Stimulated activated naive CD4-positive, alpha-beta T cell (primary cell): Measurements from ENCODE around the gene ANAPC2.

Experiments used
- DNase-seq, 6 experiments: peaks; one replicate each; lab custom pipeline; 2025; lab: John Stamatoyannopoulos, UW

ANAPC2 gene

GRCh38 chr9:137215196-137215986, 27.0 kb upstream of the ANAPC2 start:
- no peak for DNase-seq

- DNase-seq = no peak
These were observed 26.3 kb upstream of the ANAPC2 start for GRCh38 chr9:137214620-137215019.

GRCh38 chr9:137213160-137214060, 25.1 kb upstream of the ANAPC2 start:
- no peak for DNase-seq

GRCh38 chr9:137212520-137212919, 24.2 kb upstream of the ANAPC2 start:
- DNase-seq = no peak

DNA sequence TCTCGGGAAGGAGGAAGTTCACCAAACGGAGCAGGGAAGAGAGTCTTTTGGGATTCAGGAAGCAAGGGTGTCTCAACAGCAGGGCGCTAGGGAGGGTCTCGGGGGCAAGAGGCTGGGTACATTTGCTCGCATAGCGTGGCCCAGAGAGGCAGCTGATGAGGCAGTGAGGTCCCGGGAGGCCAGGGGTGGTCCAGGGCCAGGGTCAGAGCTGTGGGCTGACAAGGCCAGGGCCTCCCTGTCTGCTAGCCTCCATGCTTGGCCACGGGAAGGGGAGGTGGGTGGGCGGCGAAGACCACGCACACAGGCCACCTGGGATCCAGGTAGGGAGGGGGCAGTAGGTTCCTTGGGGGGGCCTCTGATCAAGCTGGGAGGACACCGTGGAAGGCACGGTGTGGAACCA, 23.2 kb upstream of the ANAPC2 start:
- DNase-seq = no peak

GRCh38 chr9:137206602-137207001, 18.2 kb upstream of the ANAPC2 start:
- DNase-seq = no peak

GRCh38 chr9:137205126-137206069, 17.0 kb upstream of the ANAPC2 start, which contains the start of the genes NDOR1 and TMEM203:
NDOR1 (plus strand) TSS chr9:137205700; CDS start chr9:137205778, 78 bp downstream.
TMEM203 (minus strand) TSS chr9:137205648; CDS start chr9:137205414, 234 bp downstream.
- peak; percentile 77 to 93 (median 90) for DNase-seq

DNA sequence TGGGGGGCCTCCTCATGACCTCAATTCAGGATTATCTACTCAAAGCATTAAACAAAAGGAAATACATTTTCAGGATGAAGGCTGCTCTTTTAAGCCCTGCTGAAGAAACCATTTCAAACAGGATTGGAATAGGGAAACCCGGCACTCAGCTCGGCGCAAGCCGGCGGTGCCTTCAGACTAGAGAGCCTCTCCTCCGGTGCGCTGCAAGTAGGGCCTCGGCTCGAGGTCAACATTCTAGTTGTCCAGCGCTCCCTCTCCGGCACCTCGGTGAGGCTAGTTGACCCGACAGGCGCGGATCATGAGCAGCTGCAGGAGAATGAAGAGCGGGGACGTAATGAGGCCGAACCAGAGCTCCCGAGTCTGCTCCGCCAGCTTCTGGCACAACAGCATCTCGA, 16.4 kb upstream of the ANAPC2 start:
- DNase-seq = no peak

DNA sequence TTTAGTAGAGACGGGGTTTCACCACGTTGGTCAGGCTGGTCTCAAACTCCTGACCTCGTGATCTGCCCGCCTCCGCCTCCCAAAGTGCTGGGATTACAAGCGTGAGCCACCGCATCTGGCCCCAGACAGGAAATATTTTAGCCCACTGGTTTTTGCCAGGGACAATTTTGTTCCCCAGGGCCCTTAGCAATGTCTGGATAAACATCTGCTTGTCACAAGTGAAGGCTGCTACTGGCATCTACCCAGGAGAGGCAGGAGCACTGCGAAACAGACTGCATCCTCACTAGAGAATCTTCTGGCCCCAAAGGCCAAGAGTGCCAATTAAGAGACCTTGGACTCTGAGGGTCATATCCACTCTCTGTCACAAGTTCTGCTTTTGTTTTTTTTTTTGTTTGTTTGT, 14.6 kb upstream of the ANAPC2 start:
- no peak for DNase-seq

DNA sequence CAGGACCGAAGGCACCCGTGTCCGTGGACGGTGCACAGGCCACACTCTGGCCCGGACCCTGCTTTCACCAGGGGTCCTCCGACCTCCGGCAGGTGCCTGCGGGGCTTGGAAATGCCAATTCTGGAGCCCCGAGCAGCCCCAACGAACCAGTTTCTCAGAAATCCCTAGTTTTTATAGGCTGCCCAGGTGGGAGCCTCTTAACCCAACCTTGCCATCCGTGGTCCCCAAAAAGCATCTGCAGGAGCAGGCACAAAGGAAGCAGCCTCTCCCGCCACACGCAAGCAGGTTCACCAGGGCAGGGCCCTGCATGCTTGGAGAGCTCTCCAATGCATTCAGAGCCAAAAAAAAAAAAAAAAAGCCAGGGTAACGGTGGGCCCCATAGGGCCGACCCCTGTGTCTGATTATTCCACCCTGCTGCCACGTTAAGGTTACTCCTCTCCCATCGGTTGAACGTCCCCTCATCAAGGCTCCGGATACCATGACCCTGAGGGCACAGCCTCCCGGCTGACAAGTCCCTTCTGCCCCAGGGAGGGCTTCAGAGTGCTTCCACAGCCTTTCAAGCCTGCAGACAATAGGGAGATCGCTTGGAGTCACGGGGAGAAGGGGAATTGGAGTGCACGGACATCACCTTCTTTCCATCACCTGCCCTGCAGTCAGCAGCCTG, 13.0 kb upstream of the ANAPC2 start:
- DNase-seq = no peak

DNA sequence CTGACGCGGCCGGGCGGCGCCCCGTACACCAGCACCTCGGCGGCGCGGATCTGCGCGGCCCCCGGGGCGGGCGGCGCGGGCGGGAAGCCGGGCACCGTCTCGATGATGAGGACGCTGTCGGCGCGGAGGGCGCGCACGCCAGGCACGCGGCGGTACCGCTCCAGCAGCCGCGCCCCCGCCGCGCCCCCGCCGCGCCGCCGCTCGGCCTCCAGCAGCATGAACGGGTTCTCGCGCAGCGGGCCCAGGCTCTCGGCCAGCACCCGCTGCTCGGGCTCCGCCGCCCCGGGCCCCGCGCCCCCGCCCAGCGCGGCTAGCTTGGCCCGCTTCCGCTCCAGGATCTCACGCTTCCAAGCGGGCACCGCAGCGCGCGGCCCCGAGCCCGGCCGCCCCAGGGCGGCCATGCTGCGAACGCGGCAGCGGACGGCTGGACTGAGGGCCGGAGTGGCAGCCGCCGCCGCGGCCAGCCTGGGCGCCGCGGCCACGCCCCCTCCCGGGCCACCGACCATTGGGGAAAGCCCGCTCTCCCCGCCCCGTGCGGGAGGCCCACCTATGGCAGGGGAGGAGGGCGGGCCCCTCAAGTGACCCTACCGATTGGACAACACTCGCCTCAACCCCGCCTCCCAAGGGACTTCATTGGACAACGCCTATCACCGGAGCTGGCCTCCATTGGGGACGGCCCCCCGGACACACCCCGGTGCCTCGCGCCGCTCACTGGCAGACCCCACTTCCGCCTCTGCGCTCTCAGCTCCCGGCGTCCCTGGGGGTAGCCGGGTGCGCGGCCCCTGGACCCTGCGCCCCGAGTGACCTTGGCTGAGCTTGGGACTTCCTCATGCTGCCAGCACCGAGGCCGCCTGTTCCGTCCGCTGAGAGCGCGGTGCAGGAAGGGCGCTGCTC, 12.2 kb upstream of the ANAPC2 start, which contains the start of gene TPRN:
Gene TPRN (minus strand): TSS at position 431 of the 894 bp plus-strand sequence. CDS start 30 bp downstream, at position 401.
- DNase-seq = peak; percentile 94 to 98 (median 96)

DNA sequence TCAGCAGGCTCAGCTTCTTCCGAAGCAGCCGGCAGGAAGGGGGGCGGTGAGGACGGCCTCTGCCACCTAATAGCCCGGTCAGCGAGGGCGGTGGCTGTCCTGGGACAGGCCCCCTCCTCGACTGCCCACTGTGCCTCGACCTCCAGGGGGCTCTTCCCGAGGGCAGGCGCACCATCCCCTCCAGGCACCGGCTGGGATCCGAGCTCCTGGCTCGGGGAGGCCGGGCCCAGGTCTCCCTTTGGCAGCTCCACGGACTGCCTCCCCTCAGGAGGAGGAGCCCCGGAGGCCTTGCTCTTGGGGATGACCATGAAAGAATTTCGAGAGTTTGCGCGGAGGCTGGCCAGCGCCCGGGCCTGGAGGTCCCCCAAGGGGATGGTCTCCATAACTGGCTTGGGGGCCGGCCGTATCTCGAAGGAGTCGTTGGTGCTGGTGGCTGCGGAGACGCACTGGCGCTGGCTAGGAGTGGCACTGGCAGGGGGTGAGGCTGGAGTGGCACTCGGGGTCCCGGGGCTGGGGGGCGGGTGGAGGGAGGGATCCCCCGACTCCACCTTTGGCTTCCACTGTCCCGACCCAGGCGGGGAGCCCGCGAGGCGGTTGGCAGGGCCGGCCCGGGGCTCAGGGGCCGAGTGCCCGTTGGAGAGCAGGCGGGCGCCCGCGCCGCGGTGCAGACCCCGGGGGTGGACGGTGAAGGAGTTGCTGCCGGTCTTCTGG, 11.2 kb upstream of the ANAPC2 start:
- DNase-seq = peak in 1 of 6 experiments; percentile 12

DNA sequence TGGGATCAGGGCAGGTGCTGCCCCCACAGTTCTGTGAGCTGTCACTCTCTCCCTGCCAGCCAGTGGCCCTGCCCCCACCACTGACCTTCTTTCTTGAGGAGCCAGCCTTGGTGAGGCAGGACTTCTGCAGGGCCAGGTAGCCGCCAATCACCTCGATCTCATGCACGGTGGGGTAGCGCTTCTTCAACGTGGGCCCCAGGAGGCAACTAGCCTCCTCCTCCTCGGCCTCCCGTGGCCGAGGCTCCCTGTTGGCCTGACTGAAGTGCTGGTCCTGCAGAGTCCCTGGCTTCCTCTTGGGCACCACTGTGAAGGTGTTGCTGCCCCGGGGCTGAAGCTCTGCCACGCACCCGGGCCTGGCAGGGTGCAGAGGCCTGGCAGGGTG, 10.5 kb upstream of the ANAPC2 start:
- no peak for DNase-seq

- no peak for DNase-seq
These were observed 9.9 kb upstream of the ANAPC2 start for GRCh38 chr9:137198051-137198901.

- no peak for DNase-seq
These were observed 7.3 kb upstream of the ANAPC2 start for GRCh38 chr9:137195525-137196220.

DNA sequence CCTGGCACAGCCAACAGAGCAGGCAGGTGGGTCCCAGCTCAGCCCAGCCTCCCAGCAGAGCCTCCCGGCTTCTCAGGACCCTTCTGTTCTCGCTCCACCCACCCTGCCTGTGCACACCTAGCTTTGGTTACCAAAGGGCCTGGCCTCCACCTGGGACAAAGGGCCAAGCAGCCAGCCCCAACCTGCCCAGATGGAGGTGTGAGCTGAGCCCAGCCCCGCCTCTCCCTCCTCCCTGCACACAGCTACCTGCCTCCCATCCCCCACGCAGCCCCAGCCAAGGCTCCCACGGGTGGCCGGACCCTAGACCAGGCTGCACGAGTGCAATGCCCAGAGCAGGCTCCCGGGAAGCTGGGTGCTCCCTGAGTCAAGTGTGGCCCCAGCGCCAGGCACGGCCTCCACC, 6.5 kb upstream of the ANAPC2 start:
- no peak for DNase-seq

- no peak for DNase-seq
These were observed 6.0 kb upstream of the ANAPC2 start for GRCh38 chr9:137194388-137194787.

- DNase-seq = no peak
These were observed 5.4 kb upstream of the ANAPC2 start for GRCh38 chr9:137193771-137194170.
